ENCODE measurements around the gene FUZ.

FUZ gene

GRCh38 chr19:49807058-49807903 lies 5.8 kb downstream of the FUZ start:
- no peak for DNase-seq (ENCODE audit: low spot score)

- DNase-seq (ENCODE audit: low spot score), result no peak
Observed at GRCh38 chr19:49806620-49806959, 6.5 kb downstream of the FUZ start.

DNA sequence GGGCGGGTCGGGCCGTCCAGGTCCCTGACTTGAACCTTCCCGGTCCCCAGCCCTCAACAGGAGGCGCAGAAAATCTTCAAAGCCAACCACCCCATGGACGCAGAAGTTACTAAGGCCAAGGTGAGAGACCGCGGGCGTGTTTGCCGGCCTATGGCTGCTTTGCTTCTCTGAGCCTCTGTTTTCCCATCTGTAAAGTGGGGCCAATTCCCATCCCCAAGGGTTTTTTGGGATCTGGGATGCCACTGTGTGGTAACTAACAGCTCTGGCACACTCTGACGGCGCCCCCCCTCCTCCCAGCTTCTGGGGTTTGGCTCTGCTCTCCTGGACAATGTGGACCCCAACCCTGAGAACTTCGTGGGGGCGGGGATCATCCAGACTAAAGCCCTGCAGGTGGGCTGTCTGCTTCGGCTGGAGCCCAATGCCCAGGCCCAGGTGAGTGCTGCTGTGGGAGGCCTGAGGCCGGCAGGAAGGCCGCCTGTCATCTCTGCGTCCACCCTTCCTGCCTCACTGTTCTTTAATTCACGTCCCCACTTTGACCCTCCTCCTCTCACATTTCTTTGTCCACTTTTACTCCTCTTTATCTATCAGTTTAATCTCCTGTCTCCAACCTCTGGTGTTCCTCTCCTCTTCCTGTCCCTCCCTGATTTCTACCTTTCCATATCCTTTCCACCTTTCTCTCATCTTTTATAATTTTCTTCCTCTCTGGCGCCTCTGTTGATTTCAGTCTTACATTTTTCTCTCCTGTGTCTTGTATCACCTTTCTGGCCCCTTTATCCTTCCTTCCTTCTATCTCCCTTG lies 7.1 kb downstream of the FUZ start:
- no peak for DNase-seq (ENCODE audit: low spot score)

DNA sequence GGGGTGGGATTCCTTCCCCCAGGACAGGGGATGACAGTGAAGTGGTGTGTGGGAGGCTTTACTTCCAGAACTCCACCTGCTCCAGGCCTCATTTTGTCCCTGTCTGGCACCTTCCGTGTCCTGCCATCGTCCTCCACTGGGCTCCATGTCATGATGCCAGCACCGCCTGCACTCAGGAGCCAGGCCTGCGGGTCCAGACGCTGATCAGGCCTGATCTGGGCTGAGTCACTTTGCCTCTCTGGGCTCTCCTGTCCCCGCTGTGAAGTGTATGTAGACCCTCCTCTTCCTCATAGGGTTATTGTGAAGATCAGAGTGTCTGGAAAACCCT lies 9.6 kb downstream of the FUZ start:
- no peak for DNase-seq (ENCODE audit: low spot score)

- no peak for DNase-seq (ENCODE audit: low spot score)
Observed at GRCh38 chr19:49802836-49803528, 10.1 kb downstream of the FUZ start.

DNA sequence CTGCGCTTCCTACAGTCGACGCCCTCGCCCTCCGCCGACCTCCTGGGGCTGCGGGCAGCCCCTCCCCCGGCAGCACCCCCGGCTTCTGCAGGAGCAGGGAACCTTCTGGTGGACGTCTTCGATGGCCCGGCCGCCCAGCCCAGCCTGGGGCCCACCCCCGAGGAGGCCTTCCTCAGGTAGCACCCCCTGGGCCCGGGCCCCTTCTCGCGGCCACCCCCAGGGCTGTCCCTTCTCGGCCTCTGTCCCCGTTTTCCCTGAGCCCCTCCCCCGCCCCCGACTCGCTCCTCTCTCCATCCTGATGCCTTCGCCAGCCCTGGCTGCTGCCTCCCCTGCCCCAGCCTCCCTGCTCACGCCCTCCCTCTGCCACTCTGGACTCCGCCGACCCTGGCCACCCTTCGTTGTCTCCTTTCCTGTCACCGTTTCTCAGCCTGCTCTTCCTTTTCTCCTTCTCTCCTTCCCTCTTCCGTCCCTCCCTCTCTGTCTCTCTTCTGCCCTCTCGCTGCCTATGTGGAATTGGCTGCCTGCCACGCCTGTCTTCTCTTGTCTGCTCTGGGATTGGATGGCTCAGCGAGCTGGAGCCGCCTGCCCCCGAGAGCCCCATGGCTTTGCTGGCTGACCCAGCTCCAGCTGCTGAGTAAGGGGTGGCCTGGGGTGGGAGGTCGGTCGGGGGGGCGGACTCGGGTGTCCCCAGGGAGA lies 11.0 kb downstream of the FUZ start:
- DNase-seq (ENCODE audit: low spot score), result peak; percentile 92

DNA sequence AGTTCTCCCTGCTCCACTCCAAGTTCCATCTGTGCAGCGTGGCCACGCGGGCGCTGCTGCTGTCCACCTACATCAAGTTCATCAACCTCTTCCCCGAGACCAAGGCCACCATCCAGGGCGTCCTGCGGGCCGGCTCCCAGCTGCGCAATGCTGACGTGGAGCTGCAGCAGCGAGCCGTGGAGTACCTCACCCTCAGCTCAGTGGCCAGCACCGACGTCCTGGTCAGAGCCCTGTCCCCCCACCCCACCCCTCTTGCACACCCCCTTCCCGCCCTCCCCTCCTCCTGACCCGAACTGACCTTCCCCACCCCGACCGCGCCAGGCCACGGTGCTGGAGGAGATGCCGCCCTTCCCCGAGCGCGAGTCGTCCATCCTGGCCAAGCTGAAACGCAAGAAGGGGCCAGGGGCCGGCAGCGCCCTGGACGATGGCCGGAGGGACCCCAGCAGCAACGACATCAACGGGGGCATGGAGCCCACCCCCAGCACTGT lies 11.6 kb downstream of the FUZ start:
- no peak for DNase-seq (ENCODE audit: low spot score)

DNA sequence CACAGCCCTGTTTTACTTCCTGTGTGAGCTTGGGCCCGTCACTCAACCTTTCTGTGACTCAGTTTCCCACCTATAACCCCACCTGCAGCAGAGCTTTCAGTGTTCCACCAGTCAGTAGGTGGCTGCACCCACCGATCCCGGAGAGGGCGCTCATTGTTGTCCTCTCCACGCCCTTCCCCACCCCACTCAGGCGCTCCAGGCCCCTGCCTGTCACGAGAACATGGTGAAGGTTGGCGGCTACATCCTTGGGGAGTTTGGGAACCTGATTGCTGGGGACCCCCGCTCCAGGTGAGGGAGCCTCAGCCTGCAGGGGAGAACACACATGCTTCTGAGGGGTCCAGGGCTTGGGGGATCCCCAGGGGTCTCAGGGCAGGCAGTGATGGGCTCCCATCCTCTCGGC lies 12.3 kb downstream of the FUZ start:
- DNase-seq (ENCODE audit: low spot score), result no peak

- no peak for DNase-seq (ENCODE audit: low spot score)
Observed at GRCh38 chr19:49799798-49800376, 13.2 kb downstream of the FUZ start.

GRCh38 chr19:49799271-49799797 lies 13.8 kb downstream of the FUZ start:
- DNase-seq (ENCODE audit: low spot score), result no peak

- no peak for DNase-seq (ENCODE audit: low spot score)
Observed at GRCh38 chr19:49798574-49798973, 14.5 kb downstream of the FUZ start.

DNA sequence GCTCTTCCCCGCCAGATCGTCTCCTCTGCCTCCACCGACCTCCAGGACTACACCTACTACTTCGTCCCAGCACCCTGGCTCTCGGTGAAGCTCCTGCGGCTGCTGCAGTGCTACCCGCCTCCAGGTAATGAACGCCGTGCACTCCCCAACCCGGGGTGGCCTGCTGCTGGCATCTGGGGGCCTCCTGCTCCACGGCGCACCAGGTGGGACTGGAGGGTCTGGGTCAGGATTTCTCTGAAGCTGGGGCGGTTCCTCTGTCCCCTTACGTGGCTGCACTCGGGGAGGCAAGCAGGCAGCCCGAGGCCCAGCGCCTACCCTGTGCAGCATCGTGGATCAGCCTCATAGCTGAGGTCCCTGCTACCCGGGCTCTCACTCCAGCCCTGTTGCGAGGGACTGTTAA lies 17.5 kb downstream of the FUZ start:
- DNase-seq (ENCODE audit: low spot score), result no peak

DNA sequence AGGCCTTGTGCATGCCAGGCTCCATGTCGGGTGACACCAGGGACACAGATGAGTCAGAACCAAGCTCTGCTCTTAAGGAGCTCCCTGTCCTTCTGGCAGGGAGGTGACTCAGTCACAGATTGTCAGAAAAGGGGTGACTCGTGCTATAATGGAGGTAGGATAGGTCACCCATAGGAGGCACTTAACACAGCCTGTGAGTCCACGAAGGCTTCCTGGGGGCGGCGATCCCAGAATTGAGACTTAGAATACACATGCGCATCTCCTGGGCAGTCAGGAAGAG lies 19.6 kb downstream of the FUZ start:
- peak; percentile 55 for DNase-seq (ENCODE audit: low spot score)

- no peak for DNase-seq (ENCODE audit: low spot score)
Observed at GRCh38 chr19:49792829-49793560, 20.1 kb downstream of the FUZ start.

- no peak for DNase-seq (ENCODE audit: low spot score)
Observed at GRCh38 chr19:49791776-49792445, 21.2 kb downstream of the FUZ start.

DNA sequence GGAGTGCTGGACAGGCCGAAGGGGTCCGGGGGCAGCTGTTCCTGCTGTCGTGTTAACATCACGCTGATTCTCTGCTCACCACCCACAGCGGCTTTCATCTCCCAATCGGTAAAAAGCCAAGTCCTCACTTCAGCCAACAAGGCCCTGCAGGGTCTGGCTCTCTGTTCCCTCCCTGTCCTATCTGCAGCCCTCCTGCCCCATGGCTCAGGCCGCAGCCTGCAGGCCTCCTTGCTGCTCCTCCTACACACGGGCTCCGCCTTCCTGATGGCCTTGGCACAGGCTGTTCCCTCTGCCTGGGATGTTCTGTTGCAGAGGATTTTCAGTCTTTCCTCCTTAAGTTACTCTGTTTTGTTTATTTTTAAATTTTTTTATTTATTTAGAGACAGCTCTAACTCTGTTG lies 22.2 kb downstream of the FUZ start:
- peak; percentile 32 for DNase-seq (ENCODE audit: low spot score)

DNA sequence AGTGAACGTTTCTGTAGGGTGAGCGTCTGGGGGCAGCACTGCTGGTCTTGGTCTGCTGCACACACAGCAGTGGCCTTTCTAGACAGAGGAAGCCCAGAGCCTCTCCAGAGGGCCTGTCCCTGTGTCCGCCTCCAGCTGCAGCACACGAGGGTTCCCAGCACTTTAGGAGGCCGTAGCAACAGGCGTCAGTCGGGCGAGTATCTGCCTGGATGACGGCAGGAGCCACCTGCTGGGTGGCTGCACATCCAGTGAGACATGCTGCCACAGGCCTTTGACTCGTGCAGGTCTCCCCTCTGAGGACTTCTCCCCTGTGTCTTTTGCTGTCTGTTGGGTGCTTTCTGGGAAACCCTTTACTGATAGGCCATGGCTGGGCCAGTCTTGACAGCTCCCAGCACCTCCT lies 24.2 kb downstream of the FUZ start:
- DNase-seq (ENCODE audit: low spot score), result no peak

DNA sequence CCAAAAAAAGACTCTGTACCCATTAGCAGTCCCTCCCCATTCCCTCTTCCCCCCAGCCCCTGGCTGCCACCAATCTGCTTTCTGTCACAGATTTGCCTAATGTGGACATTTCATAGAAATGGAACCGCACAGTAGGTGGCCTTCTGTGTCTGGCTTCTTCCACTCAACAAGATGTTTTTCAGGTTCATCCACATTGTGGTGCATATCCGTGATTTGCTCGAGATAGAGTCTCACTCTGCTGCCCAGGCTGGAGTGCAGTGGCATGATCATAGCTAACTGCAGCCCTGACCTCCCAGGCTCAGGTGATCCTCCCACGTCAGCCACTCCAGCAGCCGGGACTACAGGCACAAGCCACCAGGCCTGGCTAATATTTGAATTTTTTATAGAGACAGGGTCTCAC lies 25.3 kb downstream of the FUZ start:
- DNase-seq (ENCODE audit: low spot score), result no peak

DNA sequence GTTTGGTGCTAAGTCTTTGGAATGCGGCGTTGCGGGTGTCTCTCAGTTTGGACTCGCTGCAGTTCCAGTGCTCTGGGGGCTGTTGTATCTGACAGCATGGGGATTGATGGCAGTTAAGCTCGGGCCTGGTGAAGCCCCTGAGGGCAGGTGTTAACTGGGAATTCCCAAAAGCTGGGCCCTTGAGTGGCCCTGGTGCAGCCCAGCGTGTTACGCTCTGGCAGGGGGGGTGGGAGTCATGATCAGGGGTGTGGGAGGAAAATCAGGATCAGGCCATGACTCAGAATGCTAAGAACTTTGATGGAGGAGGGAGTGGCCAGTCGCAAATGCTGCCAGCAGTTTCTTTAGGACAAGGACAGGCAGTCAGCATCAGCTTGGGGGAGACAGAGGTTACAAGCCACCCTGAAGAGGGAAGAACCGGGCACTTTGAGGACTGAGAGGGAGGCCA lies 26.7 kb downstream of the FUZ start:
- DNase-seq (ENCODE audit: low spot score), result peak; percentile 96

GRCh38 chr19:49782515-49782914 lies 30.6 kb downstream of the FUZ start:
- no peak for DNase-seq (ENCODE audit: low spot score)

DNA sequence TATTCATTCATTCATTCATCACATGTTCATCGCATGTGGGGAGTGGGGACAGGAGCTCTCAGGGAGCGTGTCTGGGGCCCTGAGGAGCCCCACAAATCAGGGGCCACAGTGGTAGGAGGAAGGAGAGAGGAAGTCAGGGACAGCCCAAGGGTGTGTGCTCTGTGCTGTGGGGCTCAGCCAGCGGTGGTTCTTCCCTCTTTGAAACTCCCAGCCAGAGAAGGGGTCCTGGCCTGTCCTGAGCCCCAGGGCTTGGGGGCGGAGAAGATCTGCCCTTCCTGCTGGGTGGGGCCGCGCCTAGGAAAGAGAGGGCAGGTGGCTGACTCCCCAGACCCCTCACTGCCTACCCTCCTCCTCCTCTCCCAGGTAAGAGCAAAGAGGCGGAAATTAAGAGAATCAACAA lies 31.7 kb downstream of the FUZ start:
- no peak for DNase-seq (ENCODE audit: low spot score)
